RWPE1 (cell line): Measurements from ENCODE around the gene OSCAR.

ENCODE experiments used
- CTCF ChIA-PET: fragments of 350-600 bp; sonication (Branson Sonifier 250); formaldehyde crosslinking; extraction: SDS; loops from one replicate; lab custom pipeline; 2021; lab: Yijun Ruan, JAX
- POLR2A ChIA-PET: fragments of 400-600 bp; formaldehyde crosslinking; extraction: SDS; loops from one replicate; lab custom pipeline; 2020; ENCODE audit warnings: antibody characterized with exemption; ENCODE audit not compliant: low non-redundant PET; lab: Yijun Ruan, JAX
- DNase-seq: peaks from one replicate; pipeline ENCODE4 v3.0.0; 2012; ENCODE audit warnings: low spot score
- H3K27ac ChIP-seq: fragments of 450-650 bp; 2 replicates; pipeline ENCODE4 v1.5.1; 2017
- TF ChIP-seq, protein P1 (sequence below): fragments of 450-650 bp; conservative IDR thresholded peaks from 2 replicates; pipeline ENCODE4 v1.5.1; 2017; ENCODE audit warnings: low read depth, mild to moderate bottlenecking

Gene OSCAR

DNA sequence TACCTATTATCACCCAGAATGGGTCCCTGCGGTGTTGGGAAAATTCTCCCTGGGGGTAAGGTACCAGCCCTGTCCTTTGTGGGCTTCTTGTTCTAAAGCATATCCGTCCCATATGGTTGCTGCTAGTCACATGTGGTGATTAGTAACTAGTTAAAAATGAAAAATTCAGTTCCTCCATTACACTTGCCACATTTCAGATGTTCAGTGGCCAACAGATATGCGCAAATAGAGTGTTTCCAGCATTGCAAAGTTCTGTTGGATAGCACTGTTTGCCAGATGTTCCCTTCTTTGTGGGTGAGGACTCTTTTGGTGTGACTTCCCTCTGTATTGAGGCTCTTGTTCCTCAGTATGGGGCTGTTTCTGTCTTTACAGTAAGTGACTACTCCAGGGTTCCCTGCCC is 40.8 kb upstream of the OSCAR start:
- ChIA-PET CTCF (no interaction called here), POLR2A (interaction anchor here (0.6 kb wide), 1 partner anchor 161 kb away, joined by 5 read pairs; no protein-coding TSS in a partner anchor)
- H3K27ac ChIP-seq = no peak overlapping the region
- DNase-seq = no peak
- TF ChIP-seq, protein P1, sequence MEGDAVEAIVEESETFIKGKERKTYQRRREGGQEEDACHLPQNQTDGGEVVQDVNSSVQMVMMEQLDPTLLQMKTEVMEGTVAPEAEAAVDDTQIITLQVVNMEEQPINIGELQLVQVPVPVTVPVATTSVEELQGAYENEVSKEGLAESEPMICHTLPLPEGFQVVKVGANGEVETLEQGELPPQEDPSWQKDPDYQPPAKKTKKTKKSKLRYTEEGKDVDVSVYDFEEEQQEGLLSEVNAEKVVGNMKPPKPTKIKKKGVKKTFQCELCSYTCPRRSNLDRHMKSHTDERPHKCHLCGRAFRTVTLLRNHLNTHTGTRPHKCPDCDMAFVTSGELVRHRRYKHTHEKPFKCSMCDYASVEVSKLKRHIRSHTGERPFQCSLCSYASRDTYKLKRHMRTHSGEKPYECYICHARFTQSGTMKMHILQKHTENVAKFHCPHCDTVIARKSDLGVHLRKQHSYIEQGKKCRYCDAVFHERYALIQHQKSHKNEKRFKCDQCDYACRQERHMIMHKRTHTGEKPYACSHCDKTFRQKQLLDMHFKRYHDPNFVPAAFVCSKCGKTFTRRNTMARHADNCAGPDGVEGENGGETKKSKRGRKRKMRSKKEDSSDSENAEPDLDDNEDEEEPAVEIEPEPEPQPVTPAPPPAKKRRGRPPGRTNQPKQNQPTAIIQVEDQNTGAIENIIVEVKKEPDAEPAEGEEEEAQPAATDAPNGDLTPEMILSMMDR = no peak

DNA sequence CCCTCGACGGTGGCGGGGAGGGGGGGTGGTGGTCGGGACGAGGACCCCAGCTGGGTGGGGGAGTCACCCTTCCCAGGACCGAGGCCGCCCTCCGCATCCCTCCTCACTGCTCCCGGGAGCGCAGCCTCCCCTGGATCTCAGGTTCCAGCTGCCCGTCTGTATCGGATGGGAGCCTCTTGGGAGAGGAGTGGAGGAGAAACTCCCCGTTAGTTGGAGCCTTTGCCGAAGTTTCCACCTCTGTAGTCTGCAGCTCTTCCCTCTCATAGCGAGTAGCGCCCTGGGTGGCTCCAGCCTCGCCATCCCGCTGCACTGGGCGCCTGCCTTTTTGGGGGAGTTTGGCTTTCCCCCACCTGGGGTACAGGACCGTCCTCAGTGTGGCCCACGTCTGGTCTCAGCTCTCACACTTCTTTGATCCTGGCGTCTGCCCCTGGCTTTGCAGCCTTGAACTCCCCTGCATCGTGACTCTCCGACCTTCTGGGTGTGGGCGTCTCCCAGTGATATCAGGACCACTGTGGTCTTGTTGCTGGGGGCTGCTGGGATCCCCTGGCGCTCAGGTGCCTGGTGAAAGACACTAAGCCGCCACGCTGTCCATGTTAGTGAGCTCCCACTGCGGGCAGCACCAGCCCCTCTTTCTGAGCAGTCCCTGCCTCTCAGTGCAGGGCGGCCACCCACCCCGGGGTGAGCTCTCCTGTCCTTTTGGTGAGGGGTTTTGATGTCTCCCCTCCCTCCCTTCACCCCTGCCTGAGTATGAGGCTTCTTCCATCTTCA is 38.1 kb upstream of the OSCAR start:
- TF ChIP-seq, protein P1 = no peak
- no peak for DNase-seq
- POLR2A ChIA-PET = interaction anchor here (0.6 kb wide), 1 partner anchor 316 kb away, joined by 3 read pairs; no protein-coding TSS in a partner anchor
- CTCF ChIA-PET = no interaction called here
- H3K27ac ChIP-seq = peak overlapping the region; percentile 86

DNA sequence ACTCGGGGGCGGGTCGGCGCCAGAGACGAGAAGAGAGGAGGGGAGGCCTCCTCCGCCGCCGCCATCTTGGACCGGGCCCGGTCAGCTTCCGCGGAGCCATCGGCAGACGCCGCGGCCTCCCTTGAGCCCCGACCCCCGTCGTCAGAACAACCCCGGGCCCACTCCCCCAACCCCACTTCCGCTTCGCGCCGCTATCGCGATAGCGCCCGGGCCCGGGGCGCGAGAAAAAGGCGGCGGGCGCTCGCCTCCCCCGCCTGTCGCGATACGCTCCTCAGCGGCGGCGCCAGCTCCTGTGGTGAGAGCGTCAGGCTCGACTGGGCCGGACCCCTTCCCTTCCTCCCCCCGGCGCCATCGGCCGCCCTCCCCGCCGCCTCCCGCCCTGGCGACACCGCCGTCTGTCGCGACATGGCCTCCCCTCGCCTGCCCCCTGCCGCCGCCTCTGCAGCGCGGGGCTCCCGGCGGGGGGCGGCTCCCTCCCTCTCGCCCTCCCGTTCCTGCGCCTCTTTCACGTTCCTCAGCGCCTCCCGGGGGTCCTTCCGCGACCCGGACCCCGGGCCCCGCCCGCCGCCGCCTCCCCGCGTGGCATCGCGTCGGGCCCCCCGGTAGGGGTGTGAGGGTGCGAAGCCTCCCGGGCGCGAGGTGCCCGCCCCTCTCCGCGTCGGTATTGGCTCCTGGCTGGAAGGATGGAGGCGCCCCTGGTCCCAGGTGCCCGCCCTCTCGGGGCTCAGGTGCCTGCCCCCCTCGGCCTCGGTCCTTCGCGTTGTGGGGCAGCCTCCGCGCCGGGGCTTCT is 37.3 kb upstream of the OSCAR start, which contains the start of gene CNOT3:
Gene CNOT3, plus strand, starts transcription at position 64 of the 790 bp plus-strand sequence. CDS start 5,217 bp downstream, outside the sequence.
- POLR2A ChIA-PET = interaction anchor here (0.6 to 1.6 kb wide), 3 partner anchors 10 to 469 kb away, joined by 3 to 5 read pairs (median 4); partner anchors contain the start of gene LENG1
- TF ChIP-seq, protein P1 = no peak
- CTCF ChIA-PET = no interaction called here
- peak within 1 kb of the TSS; percentile 94 for H3K27ac ChIP-seq
- DNase-seq = no peak

DNA sequence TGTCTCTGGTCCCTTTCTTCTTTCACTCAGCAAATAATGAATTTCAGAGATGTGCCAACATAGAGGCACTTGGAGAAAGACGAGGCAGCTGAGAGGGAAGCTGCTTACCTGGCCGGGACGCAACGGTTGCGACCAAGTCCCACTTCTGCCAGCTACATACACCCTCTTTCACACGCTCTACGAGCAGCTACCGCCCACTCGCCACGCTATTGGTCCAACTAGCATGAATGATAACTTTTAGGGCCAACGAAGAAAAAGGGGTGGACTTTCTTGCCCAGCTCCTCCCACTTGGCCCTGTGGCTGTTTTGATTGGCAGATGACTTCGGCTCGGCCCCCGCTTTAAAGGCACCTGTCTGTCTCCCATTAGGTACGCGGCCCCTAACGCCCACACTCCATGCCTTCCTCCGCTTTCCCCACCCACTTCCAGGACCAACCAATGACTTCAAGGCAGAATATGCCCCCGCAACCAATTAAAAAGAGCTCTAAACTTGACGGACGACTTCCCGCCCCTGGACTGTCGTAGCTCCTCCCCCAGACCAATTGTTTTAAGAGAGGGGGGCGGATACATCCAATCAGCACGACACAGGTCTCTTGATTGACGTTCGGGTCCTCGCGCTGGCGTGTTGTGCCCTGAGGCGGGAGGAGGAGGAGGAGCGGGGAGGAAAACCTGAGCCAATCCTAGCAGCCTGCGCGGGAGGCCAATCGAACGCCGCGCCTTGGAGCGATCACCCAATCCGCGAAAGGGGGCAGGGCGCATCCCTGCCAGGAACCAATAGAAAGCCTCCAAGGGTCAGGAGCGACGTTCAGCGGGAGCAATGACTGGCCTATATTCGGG is 36.5 kb upstream of the OSCAR start:
- ChIA-PET CTCF (no interaction called here), POLR2A (interaction anchor here (0.6 to 1.6 kb wide), 5 partner anchors 11 to 469 kb away, joined by 3 to 5 read pairs (median 3); partner anchors contain the start of genes LENG1, PRPF31 and TFPT)
- peak; percentile 99 for DNase-seq
- TF ChIP-seq, protein P1 = no peak
- peak overlapping the region; percentile 94 for H3K27ac ChIP-seq

DNA sequence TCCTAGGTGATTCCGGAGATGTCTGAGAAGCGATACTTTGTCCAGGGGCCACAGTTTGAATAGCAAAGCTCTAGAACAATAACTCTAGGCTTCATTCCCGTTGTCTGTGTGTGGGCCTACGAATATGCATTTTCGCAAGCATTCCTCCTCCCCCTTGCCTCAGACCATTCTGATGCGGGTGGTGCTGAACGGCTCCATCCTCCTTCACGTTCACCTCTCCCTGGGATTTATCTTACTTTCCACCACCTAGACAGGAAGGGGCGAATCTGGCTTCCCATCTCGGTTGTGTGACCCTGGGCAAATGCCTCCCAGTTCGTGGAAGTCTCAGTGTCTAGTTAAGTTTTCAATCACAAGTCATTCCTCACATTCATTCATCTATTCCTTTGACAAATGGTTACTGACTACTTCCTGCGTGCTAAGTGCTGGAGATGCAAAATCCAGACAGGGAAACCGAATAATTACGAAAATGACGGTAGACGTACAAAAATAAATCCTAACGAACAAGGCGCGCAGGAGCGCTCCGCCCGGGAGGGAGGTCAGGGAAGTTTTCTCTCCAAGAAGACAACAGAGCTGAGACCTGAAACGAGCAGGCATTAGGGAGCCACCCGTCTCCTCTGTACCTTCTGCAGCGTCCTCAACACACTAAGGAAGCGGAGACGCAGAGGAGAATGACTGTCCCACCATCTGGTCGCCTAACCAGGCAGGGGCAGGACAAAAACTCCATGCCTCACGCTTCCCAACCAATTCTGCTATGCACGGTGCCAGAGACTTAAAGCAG is 35.7 kb upstream of the OSCAR start:
- POLR2A ChIA-PET = interaction anchor here (0.8 to 1.6 kb wide), 4 partner anchors 11 to 24 kb away, joined by 3 to 5 read pairs (median 4); partner anchors contain the start of genes LENG1, PRPF31 and TFPT
- TF ChIP-seq, protein P1 = no peak
- CTCF ChIA-PET = no interaction called here
- peak overlapping the region; percentile 94 for H3K27ac ChIP-seq
- DNase-seq = no peak
